Measurements from ENCODE around the gene KIF14. TPM values are rescaled to one million over a fixed set of nuclear protein-coding genes. Genes with fewer than 3 reads are reported as not detected.
"Not testable (repeated sequence)": the region's sequence is repeated elsewhere in the genome, so short reads cannot be mapped to it uniquely, and the experiment has no call there.

Gene KIF14
- polyA plus RNA-seq, 1 of the 3 experiments (the other 2 are of a cell fraction) = 1.2 TPM

- Histone ChIP-seq H4K20me1 (ENCODE audit: insufficient read depth) (no peaks in the 10 kb centered on the region), H3K27me3 (ENCODE audit: insufficient read depth) (no peaks in the 10 kb centered on the region; the same call in 1 of the 2 replicates), H3K9me2 (no peaks in the 10 kb centered on the region), H3K4me1 (ENCODE audit: control insufficient read depth in 1 of 2, insufficient read depth in 2 of 2, low read depth in 1 of 2, low read length in 1 of 2) (no peaks in the 10 kb centered on the region), H3K9ac (no peak overlapping the region), H3K79me2 (ENCODE audit: insufficient read depth) (no peaks in the 10 kb centered on the region), H2AFZ (ENCODE audit: low read depth) (no peak overlapping the region), H3K4me2 (no peak overlapping the region), H3F3A (replicated peaks; ENCODE audit: insufficient read depth) (no peaks in the 10 kb centered on the region), H3K9me3 (no peaks in the 10 kb centered on the region), H3K36me3 (replicated peaks in 1 of 2; ENCODE audit: control insufficient read depth in 1 of 2, insufficient read depth in 2 of 2, low read length in 1 of 2) (no peaks in the 10 kb centered on the region), H3K27ac (ENCODE audit: low read depth in 2 of 2, low read length in 1 of 2) (no peak overlapping the region), H3K4me3 (ENCODE audit: low read depth in 2 of 2, low read length in 1 of 2) (no peak overlapping the region)
- POLR2A ChIA-PET = no interaction called here
- DNase-seq = no peak
- TF ChIP-seq NRF1 (IDR thresholded peaks at IDR 0.05; ENCODE audit: low read depth, low read length) (no peak), RFX5 (IDR thresholded peaks at IDR 0.05; ENCODE audit: low read length) (no peak), TEAD4 (IDR thresholded peaks at IDR 0.05; ENCODE audit: borderline replicate concordance, insufficient read depth) (no peak), RXRA (IDR thresholded peaks at IDR 0.05; ENCODE audit: borderline replicate concordance, low read depth) (no peak), POLR2AphosphoS5 (IDR thresholded peaks at IDR 0.05; ENCODE audit: low read depth, low read length) (no peak), TCF12 (IDR thresholded peaks at IDR 0.05) (no peak), SMC3 (IDR thresholded peaks at IDR 0.05; ENCODE audit: low read depth, low read length) (no peak)
- 75% methylated on average over 9 of the region's 9 CpGs for WGBS (ENCODE audit: low lambda C conversion rate)
- CTCF ChIA-PET = interaction anchor here (1.4 to 4.5 kb wide), 2 partner anchors 15 to 33 kb away, joined by 4 to 21 read pairs; no protein-coding TSS in a partner anchor
Observed at GRCh38 chr1:200525090-200525987, 95.2 kb downstream of the KIF14 start.

GRCh38 chr1:200524551-200524950 lies 96.0 kb downstream of the KIF14 start:
- H2AFZ ChIP-seq (ENCODE audit: low read depth); H4K20me1 ChIP-seq (ENCODE audit: insufficient read depth); H3K27ac ChIP-seq (ENCODE audit: low read depth in 2 of 2, low read length in 1 of 2); H3K79me2 ChIP-seq (ENCODE audit: insufficient read depth); H3K9me3 ChIP-seq; H3K9ac ChIP-seq; H3F3A ChIP-seq (replicated peaks; ENCODE audit: insufficient read depth); H3K36me3 ChIP-seq (replicated peaks in 1 of 2; ENCODE audit: control insufficient read depth in 1 of 2, insufficient read depth in 2 of 2, low read length in 1 of 2); H3K4me1 ChIP-seq (ENCODE audit: control insufficient read depth in 1 of 2, insufficient read depth in 2 of 2, low read depth in 1 of 2, low read length in 1 of 2); H3K4me2 ChIP-seq; H3K27me3 ChIP-seq (ENCODE audit: insufficient read depth); H3K9me2 ChIP-seq; POLR2A ChIA-PET; H3K4me3 ChIP-seq (ENCODE audit: low read depth in 2 of 2, low read length in 1 of 2); DNase-seq: not testable (repeated sequence)
- 80% methylated on average over 5 of the region's 5 CpGs for WGBS (ENCODE audit: low lambda C conversion rate)
- CTCF ChIA-PET = interaction anchor here (4.5 kb wide), 1 partner anchor 14 kb away, joined by 21 read pairs; no protein-coding TSS in a partner anchor

GRCh38 chr1:200524092-200524491 lies 96.5 kb downstream of the KIF14 start:
- Histone ChIP-seq H3K4me3 (ENCODE audit: low read depth in 2 of 2, low read length in 1 of 2) (no peak overlapping the region), H3K9ac (no peak overlapping the region), H3K4me2 (no peak overlapping the region), H3K27ac (ENCODE audit: low read depth in 2 of 2, low read length in 1 of 2) (no peak overlapping the region), H3F3A (replicated peaks; ENCODE audit: insufficient read depth) (no peaks in the 10 kb centered on the region), H3K4me1 (ENCODE audit: control insufficient read depth in 1 of 2, insufficient read depth in 2 of 2, low read depth in 1 of 2, low read length in 1 of 2) (no peaks in the 10 kb centered on the region), H3K27me3 (ENCODE audit: insufficient read depth) (no peaks in the 10 kb centered on the region; the same call in 1 of the 2 replicates), H4K20me1 (ENCODE audit: insufficient read depth) (no peaks in the 10 kb centered on the region), H3K9me2 (no peaks in the 10 kb centered on the region), H3K36me3 (replicated peaks in 1 of 2; ENCODE audit: control insufficient read depth in 1 of 2, insufficient read depth in 2 of 2, low read length in 1 of 2) (no peaks in the 10 kb centered on the region), H3K9me3 (no peaks in the 10 kb centered on the region), H2AFZ (ENCODE audit: low read depth) (no peak overlapping the region), H3K79me2 (ENCODE audit: insufficient read depth) (no peaks in the 10 kb centered on the region)
- WGBS (ENCODE audit: low lambda C conversion rate) = 83% methylated on average over 2 of the region's 2 CpGs
- no peak for DNase-seq
- CTCF ChIA-PET = interaction anchor here (4.5 kb wide), 1 partner anchor 14 kb away, joined by 21 read pairs; no protein-coding TSS in a partner anchor
- POLR2A ChIA-PET = no interaction called here
- TF ChIP-seq JUND (IDR thresholded peaks at IDR 0.05) (no peak), POLR2AphosphoS5 (IDR thresholded peaks at IDR 0.05; ENCODE audit: low read depth, low read length) (no peak), MXI1 (IDR thresholded peaks at IDR 0.05; ENCODE audit: low read depth, low read length) (no peak), REST (IDR thresholded peaks at IDR 0.05; ENCODE audit: low read depth, low read length) (no peak), RXRA (IDR thresholded peaks at IDR 0.05; ENCODE audit: borderline replicate concordance, low read depth) (no peak), EP300 (IDR thresholded peaks at IDR 0.05; ENCODE audit: borderline replicate concordance in 1 of 2, low read depth in 1 of 2, low read length in 1 of 2) (no peak), MAX (IDR thresholded peaks at IDR 0.05; ENCODE audit: low read depth) (no peak)

Measured in SK-N-SH (cell line).